Testis (tissue), 2 donors: ENCODE results near the gene MYO1B.

Experiments
- POLR2A ChIP-seq: fragments of 450-650 bp; IDR thresholded peaks from one replicate; pipeline ENCODE4 v1.6.1; 2017; ENCODE audit warnings: antibody characterized with exemption, mild to moderate bottlenecking, moderate library complexity
- TF ChIP-seq, protein P1 (sequence below), 3 experiments: fragments of 450-650 bp in 2 of 3; fragments of 200-600 bp in 1 of 3; sonication (generic) in 1 of 3; IDR thresholded peaks; one replicate each; pipeline ENCODE4 v1.5.1; 2016 to 2019; ENCODE audit warnings: antibody characterized with exemption in 3 of 3, mild to moderate bottlenecking in 2 of 3, moderate library complexity in 1 of 3

DNA sequence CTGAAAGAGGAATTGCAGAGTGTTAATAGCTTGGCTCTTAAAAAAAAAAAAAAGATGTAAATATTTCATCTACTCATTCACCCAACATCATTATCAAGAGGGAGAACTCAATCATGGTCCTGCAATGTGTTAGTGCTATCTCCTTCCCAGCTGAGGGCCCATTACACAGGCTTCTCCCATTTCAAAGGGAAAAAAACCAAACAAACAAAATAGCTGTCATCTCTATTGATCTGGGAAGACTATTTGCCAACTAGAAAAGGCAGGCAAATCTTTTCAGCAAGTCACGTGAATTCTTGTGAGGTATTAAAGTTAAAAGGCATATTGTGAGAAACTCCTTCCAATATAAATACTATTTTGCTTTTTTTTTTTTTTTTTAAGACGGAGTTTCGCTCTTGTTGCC, 194.3 kb downstream of the MYO1B start:
- TF ChIP-seq, protein P1, sequence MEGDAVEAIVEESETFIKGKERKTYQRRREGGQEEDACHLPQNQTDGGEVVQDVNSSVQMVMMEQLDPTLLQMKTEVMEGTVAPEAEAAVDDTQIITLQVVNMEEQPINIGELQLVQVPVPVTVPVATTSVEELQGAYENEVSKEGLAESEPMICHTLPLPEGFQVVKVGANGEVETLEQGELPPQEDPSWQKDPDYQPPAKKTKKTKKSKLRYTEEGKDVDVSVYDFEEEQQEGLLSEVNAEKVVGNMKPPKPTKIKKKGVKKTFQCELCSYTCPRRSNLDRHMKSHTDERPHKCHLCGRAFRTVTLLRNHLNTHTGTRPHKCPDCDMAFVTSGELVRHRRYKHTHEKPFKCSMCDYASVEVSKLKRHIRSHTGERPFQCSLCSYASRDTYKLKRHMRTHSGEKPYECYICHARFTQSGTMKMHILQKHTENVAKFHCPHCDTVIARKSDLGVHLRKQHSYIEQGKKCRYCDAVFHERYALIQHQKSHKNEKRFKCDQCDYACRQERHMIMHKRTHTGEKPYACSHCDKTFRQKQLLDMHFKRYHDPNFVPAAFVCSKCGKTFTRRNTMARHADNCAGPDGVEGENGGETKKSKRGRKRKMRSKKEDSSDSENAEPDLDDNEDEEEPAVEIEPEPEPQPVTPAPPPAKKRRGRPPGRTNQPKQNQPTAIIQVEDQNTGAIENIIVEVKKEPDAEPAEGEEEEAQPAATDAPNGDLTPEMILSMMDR (IDR thresholded peaks at IDR 0.05): no peak
- TF ChIP-seq POLR2A: no peak
